PC-3 (cell line): Measurements from ENCODE around the gene BCL2L13. TPM values are rescaled to one million over a fixed set of nuclear protein-coding genes. Genes with fewer than 3 reads are reported as not detected.

Experiments used
- ATAC-seq: fragments of 200-7000 bp; cut with Tn5 transposase; 2 replicates; pipeline ENCODE4 v1.9.1; 2020; ENCODE audit warnings: mild to moderate bottlenecking, moderate library complexity
- BruUV-seq: library from RNA; stranded (reverse); fragments of 400-500 nt; replicated peaks from 2 replicates; lab custom pipeline; 2021; lab: Mats Ljungman, UMichigan
- CTCF ChIA-PET: fragments of 300-600 bp; sonication (Branson Sonifier 250); formaldehyde crosslinking; loops from one replicate; lab custom pipeline; 2022; ENCODE audit warnings: antibody characterized with exemption; lab: Charles Lee
- POLR2A ChIA-PET: fragments of 300-600 bp; sonication (Branson Sonifier 250); formaldehyde crosslinking; loops from one replicate; lab custom pipeline; 2022; ENCODE audit warnings: antibody characterized with exemption; ENCODE audit not compliant: unreplicated experiment; lab: Charles Lee
- DNase-seq: peaks from one replicate; pipeline ENCODE4 v3.0.0-alpha.2; 2015
- H2AFZ ChIP-seq: fragments of 300-600 bp; sonication (generic); 2 replicates; pipeline ENCODE4 v1.6.0; 2016; ENCODE audit warnings: antibody characterized with exemption, low read length
- H3F3A ChIP-seq: fragments of 300-600 bp; sonication (generic); one replicate; pipeline ENCODE4 v1.6.0; 2017; ENCODE audit warnings: antibody characterized with exemption, low read length, control low read depth, mild to moderate bottlenecking; ENCODE audit not compliant: unreplicated experiment
- H3K27ac ChIP-seq: fragments of 300-600 bp; sonication (generic); 2 replicates; pipeline ENCODE4 v1.5.1; 2016; ENCODE audit warnings: mild to moderate bottlenecking, low read length
- H3K27me3 ChIP-seq: fragments of 300-600 bp; sonication (generic); 2 replicates; pipeline ENCODE4 v1.6.1; 2016; ENCODE audit warnings: low read length, mixed read lengths
- H3K36me3 ChIP-seq: fragments of 300-600 bp; sonication (generic); 2 replicates; pipeline ENCODE4 v1.6.1; 2016; ENCODE audit warnings: low read depth, mixed run types, low read length, mixed read lengths
- H3K4me1 ChIP-seq: fragments of 300-600 bp; sonication (generic); 2 replicates; pipeline ENCODE4 v1.5.1; 2016; ENCODE audit warnings: low read length; ENCODE audit not compliant: insufficient read depth
- H3K4me2 ChIP-seq: fragments of 300-600 bp; sonication (generic); 2 replicates; pipeline ENCODE4 v1.6.0; 2016; ENCODE audit warnings: low read length
- H3K4me3 ChIP-seq: fragments of 300-600 bp; sonication (generic); 2 replicates; pipeline ENCODE4 v1.5.1; 2016; ENCODE audit warnings: mild to moderate bottlenecking, low read length, mixed read lengths
- H3K79me2 ChIP-seq: fragments of 300-600 bp; sonication (generic); 2 replicates; pipeline ENCODE4 v1.6.1; 2017; ENCODE audit warnings: low read length, mixed read lengths
- H3K9ac ChIP-seq: fragments of 300-600 bp; sonication (generic); 2 replicates; pipeline ENCODE4 v1.6.0; 2016; ENCODE audit warnings: mild to moderate bottlenecking, low read length
- H3K9me2 ChIP-seq: fragments of 300-600 bp; sonication (generic); replicated peaks from 2 replicates; pipeline ENCODE4 v1.6.1; 2016; ENCODE audit warnings: mixed run types, low read length, mixed read lengths
- H3K9me3 ChIP-seq: fragments of 300-600 bp; sonication (generic); 2 replicates; pipeline ENCODE4 v1.6.1; 2016; ENCODE audit warnings: low read length, mixed read lengths
- H4K20me1 ChIP-seq: fragments of 300-600 bp; sonication (generic); 2 replicates; pipeline ENCODE4 v1.6.1; 2016; ENCODE audit warnings: low read length, mixed read lengths
- EZH2 ChIP-seq: fragments of 300-600 bp; sonication (generic); IDR thresholded peaks from one replicate; pipeline ENCODE4 v1.6.1; 2017; ENCODE audit warnings: antibody characterized with exemption, mild to moderate bottlenecking, low read length; ENCODE audit not compliant: unreplicated experiment
- EZH2phosphoT487 ChIP-seq: fragments of 300-600 bp; sonication (generic); IDR thresholded peaks from 2 replicates; pipeline ENCODE4 v1.6.1; 2018; ENCODE audit warnings: mild to moderate bottlenecking, antibody characterized with exemption, low read length, borderline replicate concordance
- intact Hi-C: fragments of 100-400 bp; cut with micrococcal nuclease; formaldehyde crosslinking; loops from 2 replicates; pipeline ENCODE4 v1.9.0; 2023
- total RNA-seq: library from RNA; depleted of rRNA; stranded (reverse); fragments of >200 nt; gene quantifications from 2 replicates; pipeline ENCODE4 v1.2.3, GENCODE V29; 2014
- TF ChIP-seq, protein P1 (sequence below): fragments of 300-600 bp; sonication (generic); conservative IDR thresholded peaks from 2 replicates; pipeline ENCODE4 v1.5.1; 2017; ENCODE audit warnings: antibody characterized with exemption, low read depth, mild to moderate bottlenecking, low read length

Gene BCL2L13
- total RNA-seq, 1 experiment from 2014 or later: 31.3 TPM

GRCh38 chr22:17678817-17679385 lies 40.3 kb downstream of the BCL2L13 start:
- no TSS peak for BruUV-seq
- no peaks in the 10 kb centered on the region for H3K9me3 ChIP-seq
- POLR2A ChIA-PET: no interaction called here
- H3K79me2 ChIP-seq: peaks cover 20% of the 10 kb centered on the region
- DNase-seq (no peak), ATAC-seq (no peak)
- no peak overlapping the region for H2AFZ ChIP-seq
- no peaks in the 10 kb centered on the region for H3K36me3 ChIP-seq
- H4K20me1 ChIP-seq: no peaks in the 10 kb centered on the region
- H3K9me2 ChIP-seq: no peaks in the 10 kb centered on the region
- H3K4me3 ChIP-seq: no peak overlapping the region
- H3K27me3 ChIP-seq: no peaks in the 10 kb centered on the region
- H3K27ac ChIP-seq: no peak overlapping the region
- intact Hi-C loops: no loop called here
- H3K9ac ChIP-seq: no peak overlapping the region
- peaks cover 3% of the 10 kb centered on the region for H3K4me1 ChIP-seq
- H3F3A ChIP-seq: no peaks in the 10 kb centered on the region
- no peak overlapping the region for H3K4me2 ChIP-seq
- CTCF ChIA-PET: no interaction called here
- no peak for TF ChIP-seq EZH2phosphoT487
- TF ChIP-seq EZH2: no peak
- TF ChIP-seq, protein P1, sequence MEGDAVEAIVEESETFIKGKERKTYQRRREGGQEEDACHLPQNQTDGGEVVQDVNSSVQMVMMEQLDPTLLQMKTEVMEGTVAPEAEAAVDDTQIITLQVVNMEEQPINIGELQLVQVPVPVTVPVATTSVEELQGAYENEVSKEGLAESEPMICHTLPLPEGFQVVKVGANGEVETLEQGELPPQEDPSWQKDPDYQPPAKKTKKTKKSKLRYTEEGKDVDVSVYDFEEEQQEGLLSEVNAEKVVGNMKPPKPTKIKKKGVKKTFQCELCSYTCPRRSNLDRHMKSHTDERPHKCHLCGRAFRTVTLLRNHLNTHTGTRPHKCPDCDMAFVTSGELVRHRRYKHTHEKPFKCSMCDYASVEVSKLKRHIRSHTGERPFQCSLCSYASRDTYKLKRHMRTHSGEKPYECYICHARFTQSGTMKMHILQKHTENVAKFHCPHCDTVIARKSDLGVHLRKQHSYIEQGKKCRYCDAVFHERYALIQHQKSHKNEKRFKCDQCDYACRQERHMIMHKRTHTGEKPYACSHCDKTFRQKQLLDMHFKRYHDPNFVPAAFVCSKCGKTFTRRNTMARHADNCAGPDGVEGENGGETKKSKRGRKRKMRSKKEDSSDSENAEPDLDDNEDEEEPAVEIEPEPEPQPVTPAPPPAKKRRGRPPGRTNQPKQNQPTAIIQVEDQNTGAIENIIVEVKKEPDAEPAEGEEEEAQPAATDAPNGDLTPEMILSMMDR: no peak

DNA sequence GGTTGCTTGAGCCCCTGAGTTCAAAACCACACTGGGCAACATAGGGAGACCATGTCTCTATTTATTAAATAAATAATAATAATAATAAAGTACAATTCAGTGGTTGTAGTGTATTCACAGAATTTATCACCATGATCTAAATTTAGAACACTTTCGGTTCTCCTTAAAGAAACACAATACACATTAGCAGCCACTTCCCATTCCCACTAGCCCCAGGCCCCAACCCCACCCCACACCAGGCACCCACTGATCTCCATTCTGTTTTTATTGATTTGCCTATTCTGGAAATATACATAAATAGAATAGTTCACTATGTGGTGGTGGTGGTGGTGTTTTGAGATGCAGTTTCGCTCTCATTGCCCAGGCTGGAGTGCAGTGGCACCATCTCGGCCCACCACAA lies 45.7 kb downstream of the BCL2L13 start:
- intact Hi-C loops: no loop called here
- Histone ChIP-seq H3K9me3 (no peaks in the 10 kb centered on the region), H3F3A (no peaks in the 10 kb centered on the region), H3K79me2 (no peaks in the 10 kb centered on the region), H3K27me3 (no peaks in the 10 kb centered on the region), H3K36me3 (no peaks in the 10 kb centered on the region), H3K4me1 (no peaks in the 10 kb centered on the region), H3K27ac (no peak overlapping the region), H3K9ac (no peak overlapping the region), H3K9me2 (no peaks in the 10 kb centered on the region), H4K20me1 (no peaks in the 10 kb centered on the region), H3K4me3 (no peak overlapping the region), H3K4me2 (no peak overlapping the region), H2AFZ (no peak overlapping the region)
- ATAC-seq (no peak), DNase-seq (no peak)
- POLR2A ChIA-PET: no interaction called here
- CTCF ChIA-PET: no interaction called here
- no TSS peak for BruUV-seq
- TF ChIP-seq, protein P1: no peak
- TF ChIP-seq EZH2phosphoT487 (no peak), EZH2 (no peak)

- no peak for TF ChIP-seq EZH2
- TF ChIP-seq, protein P1: no peak
- TF ChIP-seq EZH2phosphoT487: no peak
- ChIA-PET POLR2A (no interaction called here), CTCF (no interaction called here)
- no peak overlapping the region for H2AFZ ChIP-seq
- H3K4me1 ChIP-seq: no peaks in the 10 kb centered on the region
- BruUV-seq: no TSS peak
- no peak overlapping the region for H3K4me2 ChIP-seq
- H3K4me3 ChIP-seq: no peak overlapping the region
- DNase-seq: no peak
- H3K79me2 ChIP-seq: no peaks in the 10 kb centered on the region
- no peaks in the 10 kb centered on the region for H3K27me3 ChIP-seq
- H3K36me3 ChIP-seq: no peaks in the 10 kb centered on the region
- H3K9me2 ChIP-seq: no peaks in the 10 kb centered on the region
- intact Hi-C loops: no loop called here
- no peak overlapping the region for H3K27ac ChIP-seq
- H3K9me3 ChIP-seq: no peaks in the 10 kb centered on the region
- H4K20me1 ChIP-seq: no peaks in the 10 kb centered on the region
- H3K9ac ChIP-seq: no peak overlapping the region
- no peaks in the 10 kb centered on the region for H3F3A ChIP-seq
- ATAC-seq: no peak
These were observed 54.3 kb downstream of the BCL2L13 start for GRCh38 chr22:17692841-17693240.
